Left hindlimb (tissue), 1 donor: ENCODE results near the gene CCDC149.
A peak's percentile ranks its signal among the peaks of the same experiment; 100 is the strongest.

ENCODE experiments used
- DNase-seq: peaks from one replicate; pipeline ENCODE4 v3.0.0-alpha.2; 2018

Gene CCDC149

GRCh38 chr4:24877868-24878635, 34.8 kb downstream of the CCDC149 start:
- DNase-seq: no peak

DNA sequence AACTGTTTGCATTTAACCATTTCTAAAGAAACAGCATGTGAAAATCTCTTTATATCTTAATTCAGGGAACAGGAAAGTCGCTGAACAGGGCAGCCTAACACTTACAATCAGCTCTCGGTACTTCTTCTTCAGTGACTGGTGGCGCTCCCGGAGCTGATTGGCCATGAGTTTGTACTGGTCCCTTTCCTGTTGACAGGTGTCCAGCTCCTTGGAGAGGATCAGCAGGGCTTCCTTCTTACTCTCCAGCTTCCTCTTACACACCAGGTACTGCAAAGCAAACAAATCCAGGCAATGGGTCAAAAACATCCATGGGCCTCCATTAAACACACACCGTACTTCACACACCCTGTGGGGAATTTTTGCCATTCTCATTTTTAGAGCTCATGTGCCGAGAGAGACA, 36.4 kb downstream of the CCDC149 start:
- no peak for DNase-seq

DNA sequence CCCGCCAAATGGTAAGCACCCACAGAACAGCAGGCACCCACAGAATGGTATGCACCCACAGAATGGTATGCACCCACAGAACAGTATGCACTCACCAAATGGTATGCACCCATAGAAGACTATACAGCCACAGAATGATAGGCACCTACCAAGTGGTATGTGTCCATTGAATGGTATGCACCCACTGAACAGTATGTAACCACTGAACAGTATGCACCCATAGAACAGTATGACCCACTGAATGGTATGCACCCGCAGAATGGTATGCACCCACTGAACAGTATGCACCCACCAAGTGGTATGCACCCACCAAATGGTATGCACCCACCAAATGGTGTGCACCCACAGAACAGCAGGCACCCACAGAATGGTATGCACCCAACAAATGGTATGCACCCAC, 40.1 kb downstream of the CCDC149 start:
- DNase-seq: no peak

DNA sequence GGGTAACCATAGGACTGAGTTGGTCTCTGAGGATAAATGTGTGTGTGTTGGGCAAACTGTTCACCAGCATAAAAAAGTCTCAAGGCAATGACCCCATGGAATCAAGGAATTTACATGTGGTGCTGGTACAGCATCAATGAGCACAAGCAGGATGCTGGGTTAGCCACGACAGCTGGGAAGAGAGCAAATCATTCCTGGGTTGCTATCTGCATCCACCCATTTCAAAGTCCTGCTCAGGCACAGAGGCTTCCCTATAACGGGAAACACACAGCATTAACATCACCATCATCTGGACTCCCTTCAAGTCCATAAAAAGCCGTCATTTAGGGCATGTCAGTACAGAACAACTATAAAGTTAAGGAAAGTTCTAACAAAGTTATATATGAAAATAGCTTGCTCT, 41.6 kb downstream of the CCDC149 start:
- no peak for DNase-seq

DNA sequence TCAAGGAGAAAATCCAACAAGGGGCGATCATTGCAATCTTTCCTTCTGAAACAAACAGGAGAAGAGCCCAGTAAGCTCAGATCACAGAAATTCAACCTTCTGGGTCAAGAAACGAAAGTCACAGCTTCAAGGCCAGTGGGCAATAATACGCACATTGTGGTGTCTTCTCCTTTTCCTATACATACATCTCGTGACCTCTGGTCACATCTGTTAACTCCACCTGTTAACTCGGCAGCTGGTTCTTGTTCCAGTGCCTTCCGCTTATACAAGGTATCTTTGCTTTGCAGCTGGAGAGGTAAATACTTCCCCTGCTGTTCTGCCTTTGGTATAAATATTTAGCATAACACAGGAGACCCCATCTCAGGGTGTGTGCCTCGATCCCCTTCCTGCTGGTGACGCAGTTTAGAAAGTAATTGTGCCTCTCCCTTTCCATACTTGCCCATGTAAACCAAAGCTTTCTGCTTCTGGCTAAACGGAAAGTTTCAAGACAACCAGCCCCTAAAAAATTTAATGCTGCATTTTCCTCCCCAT, 45.0 kb downstream of the CCDC149 start:
- DNase-seq: no peak

DNA sequence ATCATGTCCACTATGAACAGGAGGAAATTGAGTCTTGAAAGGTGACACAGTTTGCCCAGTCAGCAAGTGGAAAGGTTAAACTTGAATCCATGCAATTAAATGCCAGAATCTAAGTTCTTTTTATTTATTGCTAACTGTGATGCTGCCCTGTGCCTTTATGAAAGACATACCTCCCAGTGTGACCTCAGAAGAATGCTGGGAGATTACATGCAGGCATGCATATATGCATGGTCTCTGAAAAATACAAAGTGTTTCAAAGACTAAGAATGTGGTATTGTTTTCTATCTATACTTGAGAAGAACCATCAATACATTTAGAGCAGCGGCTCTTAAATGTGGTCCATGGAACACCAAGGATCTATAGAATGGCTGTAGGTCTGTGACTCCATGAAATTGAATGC, 45.6 kb downstream of the CCDC149 start:
- no peak for DNase-seq

DNA sequence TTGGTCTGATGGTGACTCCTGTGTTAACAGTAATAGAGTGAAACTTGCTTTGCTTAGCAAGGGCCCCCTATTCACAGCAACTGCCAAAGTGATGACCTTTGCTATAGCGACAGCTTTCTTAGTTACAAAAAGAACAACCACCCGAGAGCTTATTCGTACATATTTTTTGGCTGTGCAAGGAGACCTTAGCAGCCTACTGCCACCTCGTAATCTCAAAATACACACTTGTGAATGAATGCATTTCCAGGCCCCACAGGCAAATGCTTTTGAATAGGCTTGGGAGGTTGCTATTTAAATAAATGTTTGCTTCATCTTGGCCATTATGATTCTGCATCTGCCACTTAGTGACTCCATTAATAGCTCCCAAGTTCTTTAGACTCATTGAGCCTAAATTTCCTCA, 47.4 kb downstream of the CCDC149 start:
- DNase-seq: no peak

GRCh38 chr4:24863799-24864198, 49.0 kb downstream of the CCDC149 start:
- no peak for DNase-seq

DNA sequence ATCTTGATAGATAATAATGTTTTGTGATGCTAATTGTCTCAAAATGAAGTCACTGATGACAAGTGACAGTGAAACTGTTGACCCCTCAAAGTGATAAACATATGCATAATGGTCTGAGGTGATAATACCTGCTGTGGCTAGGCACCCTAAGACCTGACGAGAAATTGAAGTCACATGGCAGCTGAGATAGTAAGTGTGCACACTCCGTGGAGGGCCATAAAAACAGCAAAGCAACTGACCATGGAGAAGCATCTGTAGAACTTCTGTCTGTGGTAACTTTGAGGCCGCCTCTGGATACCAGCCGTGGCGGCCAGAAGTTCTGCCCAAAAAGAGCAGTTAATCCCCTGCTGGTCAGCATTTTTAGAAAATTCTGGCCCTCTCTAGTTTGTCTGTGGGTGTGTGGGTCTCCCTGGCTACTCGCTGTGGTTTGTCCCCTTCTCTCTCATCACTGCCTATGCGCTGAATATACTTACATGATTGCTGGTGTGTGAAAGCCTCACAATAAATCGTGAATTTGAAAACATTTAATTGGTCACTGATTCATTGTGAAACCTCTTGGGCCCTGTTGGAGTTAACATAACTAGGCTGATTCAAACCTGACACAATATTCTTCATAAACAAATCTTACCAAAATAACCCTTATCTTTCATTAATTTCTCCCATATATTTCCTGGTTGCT, 50.6 kb downstream of the CCDC149 start:
- DNase-seq: peak; percentile 41

DNA sequence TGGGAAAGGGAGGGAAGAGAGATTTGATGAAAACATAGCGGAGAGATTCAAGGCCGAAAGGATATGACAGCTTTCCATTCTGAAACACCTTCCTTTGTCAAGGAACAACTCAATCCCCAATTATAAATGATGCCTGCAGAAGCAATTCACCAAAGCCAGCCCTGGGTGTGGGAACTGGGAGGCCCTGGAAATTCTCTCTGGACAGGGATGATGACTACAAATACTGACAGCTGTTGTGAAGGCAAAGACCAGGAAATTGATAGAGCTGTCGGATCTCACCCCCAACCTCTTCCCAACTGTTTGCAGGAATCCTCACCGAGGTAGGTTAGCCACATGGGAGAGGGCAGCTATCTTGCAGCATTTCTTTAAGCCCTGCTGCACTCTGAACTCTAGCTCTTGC, 54.3 kb downstream of the CCDC149 start:
- no peak for DNase-seq

DNA sequence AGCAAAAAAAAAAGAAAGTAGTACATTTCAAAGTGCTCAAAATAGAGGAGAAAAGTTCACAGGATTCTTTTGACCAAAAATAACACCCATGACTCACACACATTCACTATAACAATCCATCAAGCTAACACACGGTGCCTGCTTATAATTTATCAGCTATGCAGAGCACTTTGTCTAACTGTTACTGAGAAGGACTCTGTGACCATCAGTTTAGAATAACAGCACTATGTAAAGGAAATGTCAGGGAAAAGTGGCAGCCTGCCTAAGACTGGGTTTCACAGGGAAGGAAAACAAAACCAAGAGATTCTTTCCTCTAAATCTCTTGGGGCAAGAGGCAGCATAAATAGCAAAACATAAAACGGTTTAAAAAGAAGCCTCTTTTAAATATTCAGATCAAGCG, 54.8 kb downstream of the CCDC149 start:
- no peak for DNase-seq

GRCh38 chr4:24856586-24856985, 56.3 kb downstream of the CCDC149 start:
- DNase-seq: no peak

- DNase-seq: no peak
Observed at GRCh38 chr4:24855741-24856140, 57.1 kb downstream of the CCDC149 start.

- DNase-seq: no peak
Observed at GRCh38 chr4:24853142-24853541, 59.7 kb downstream of the CCDC149 start.

DNA sequence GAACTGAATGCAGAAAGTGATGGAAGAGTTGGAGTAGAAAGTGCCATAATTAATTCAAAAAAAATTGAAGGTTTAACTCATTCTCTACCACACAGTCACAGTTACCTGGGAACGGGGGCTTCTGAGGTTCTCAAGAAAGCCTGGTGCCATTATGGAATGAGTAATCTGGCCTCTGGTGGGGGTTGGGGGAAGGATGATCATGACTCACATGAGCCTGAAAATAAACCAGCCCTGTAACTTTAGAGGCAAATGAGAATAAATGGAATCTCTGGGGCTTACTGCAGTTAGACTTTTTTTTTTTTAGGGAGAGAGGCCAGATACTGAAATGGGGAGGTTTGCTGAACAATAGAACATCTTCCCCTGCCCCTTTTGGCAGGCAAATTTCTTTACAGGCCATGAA, 62.2 kb downstream of the CCDC149 start:
- DNase-seq: no peak

DNA sequence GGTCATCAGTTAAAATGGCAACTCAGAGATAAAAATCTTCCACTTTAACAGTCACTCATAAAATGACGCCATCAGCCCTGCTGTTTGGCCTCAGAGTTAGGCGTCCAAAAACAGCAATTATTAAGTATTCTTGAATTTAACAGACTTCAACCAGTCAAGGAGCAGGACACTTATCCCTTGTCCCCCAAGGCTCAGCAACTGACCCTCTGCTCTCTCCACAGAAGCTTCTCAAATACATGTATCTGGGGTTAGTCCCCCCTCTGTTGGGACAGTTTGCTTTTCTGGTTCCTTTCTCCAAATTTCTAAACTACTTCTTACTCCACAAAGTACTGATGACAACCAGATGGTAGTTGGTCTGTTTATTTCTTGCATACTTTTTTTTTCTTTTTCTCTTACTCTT, 63.1 kb downstream of the CCDC149 start:
- DNase-seq: no peak

- no peak for DNase-seq
Observed at GRCh38 chr4:24849351-24849750, 63.5 kb downstream of the CCDC149 start.

- DNase-seq: no peak
Observed at GRCh38 chr4:24846716-24847115, 66.1 kb downstream of the CCDC149 start.

- no peak for DNase-seq
Observed at GRCh38 chr4:24845902-24846301, 66.9 kb downstream of the CCDC149 start.

DNA sequence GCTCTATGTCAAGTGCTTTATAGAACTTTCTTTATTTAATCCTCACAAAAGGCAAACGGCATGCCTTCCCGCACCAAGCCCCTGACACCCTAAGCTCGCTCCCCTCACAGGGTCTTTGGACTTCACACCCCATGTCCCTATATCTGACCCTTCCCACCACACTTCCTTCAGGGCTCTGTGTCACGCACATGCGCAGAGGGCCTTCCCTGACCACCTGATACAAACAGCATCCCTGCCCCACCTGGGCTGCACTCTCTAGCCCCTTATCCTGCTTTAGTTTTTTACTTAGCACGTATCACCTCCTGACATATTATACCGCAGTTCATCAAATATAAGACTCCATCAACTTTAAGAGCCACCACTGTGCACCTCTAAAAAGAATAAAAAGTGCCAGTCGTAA, 67.7 kb downstream of the CCDC149 start:
- DNase-seq: no peak

GRCh38 chr4:24843096-24843495, 69.7 kb downstream of the CCDC149 start:
- DNase-seq: no peak

- no peak for DNase-seq
Observed at GRCh38 chr4:24842356-24842755, 70.5 kb downstream of the CCDC149 start.

DNA sequence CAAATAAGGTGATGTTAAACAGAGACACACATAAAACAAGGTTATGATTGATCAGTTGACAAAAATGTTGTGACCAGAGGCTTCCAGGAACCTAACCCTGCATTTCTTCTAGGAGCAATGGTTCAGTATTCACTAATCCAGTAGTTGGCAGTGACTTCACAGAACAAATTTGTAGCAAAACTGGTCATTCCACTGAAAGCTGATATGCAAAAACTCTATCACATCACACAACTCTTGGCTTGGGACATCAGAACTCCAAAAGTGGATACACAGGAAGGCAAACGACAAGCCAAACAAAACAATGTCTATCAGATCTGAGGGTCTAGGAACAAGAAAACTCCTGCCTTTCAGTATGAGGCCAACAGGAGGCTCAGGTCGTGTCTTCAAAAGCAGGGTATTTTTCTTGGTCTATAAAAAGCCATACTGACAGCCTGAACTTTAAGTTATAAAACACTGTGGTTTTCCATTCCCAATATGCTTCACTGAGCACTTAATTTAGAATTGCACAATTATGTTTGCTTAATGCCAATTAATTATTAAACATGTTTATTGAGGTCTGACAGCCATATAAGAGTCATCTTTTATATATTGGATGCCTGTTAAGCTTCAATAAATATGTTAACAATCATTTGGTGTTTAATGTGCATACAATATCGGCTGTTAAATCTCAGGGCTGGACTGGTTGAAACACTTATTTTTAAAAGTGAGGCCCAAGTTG, 71.9 kb downstream of the CCDC149 start:
- no peak for DNase-seq

- no peak for DNase-seq
Observed at GRCh38 chr4:24840362-24840761, 72.5 kb downstream of the CCDC149 start.
